ENCODE measurements around the gene FN1.

The FN1 gene

DNA sequence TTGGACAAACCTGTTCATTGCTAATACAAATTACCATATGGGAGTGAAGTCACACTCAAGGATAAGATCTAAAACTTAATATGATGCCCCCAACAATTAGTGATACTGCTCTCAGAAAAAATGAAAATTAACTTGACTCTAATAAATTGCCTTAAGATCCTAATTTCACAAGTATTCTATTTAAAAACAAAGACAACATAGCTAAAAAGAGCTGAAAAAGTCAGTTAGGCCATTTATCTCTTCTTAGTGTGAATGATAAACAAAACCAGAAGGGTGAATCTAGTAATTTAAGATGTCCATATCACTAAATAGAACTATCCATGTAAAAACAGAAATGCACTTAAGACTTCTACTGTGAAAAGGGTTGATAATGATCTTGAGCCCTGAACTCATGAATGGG, 53.4 kb downstream of the FN1 start:
- no peak overlapping the region for H3K4me3 ChIP-seq (ENCODE audit: low read length)
- TF ChIP-seq CTCF (IDR thresholded peaks at IDR 0.05; ENCODE audit: insufficient read depth, low read depth, low read length, missing control alignments), result no peak
- DNase-seq (ENCODE audit: low read depth), result no peak

GRCh38 chr2:215382011-215382410, 53.9 kb downstream of the FN1 start:
- no peak for DNase-seq (ENCODE audit: low read depth)
- no peak for TF ChIP-seq CTCF (IDR thresholded peaks at IDR 0.05; ENCODE audit: insufficient read depth, low read depth, low read length, missing control alignments)
- no peak overlapping the region for H3K4me3 ChIP-seq (ENCODE audit: low read length)

GRCh38 chr2:215380699-215381098, 55.2 kb downstream of the FN1 start:
- H3K4me3 ChIP-seq (ENCODE audit: low read length), result no peak overlapping the region
- DNase-seq (ENCODE audit: low read depth), result no peak
- TF ChIP-seq CTCF (IDR thresholded peaks at IDR 0.05; ENCODE audit: insufficient read depth, low read depth, low read length, missing control alignments), result no peak

- no peak overlapping the region for H3K4me3 ChIP-seq (ENCODE audit: low read length)
- no peak for TF ChIP-seq CTCF (IDR thresholded peaks at IDR 0.05; ENCODE audit: insufficient read depth, low read depth, low read length, missing control alignments)
- DNase-seq (ENCODE audit: low read depth), result no peak
These were observed 55.9 kb downstream of the FN1 start for GRCh38 chr2:215379948-215380347.

DNA sequence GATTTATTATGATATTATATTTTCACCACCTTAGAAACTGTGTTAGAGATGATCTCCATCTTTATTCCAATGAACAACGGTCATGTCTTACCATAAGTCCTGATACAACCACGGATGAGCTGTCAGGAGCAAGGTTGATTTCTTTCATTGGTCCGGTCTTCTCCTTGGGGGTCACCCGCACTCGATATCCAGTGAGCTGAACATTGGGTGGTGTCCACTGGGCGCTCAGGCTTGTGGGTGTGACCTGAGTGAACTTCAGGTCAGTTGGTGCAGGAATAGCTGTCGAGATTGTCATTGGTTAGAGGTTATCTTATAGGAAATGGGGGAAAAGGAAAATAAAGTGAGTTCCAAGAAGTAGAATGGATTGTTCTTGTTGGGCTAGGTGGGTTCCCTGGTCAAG, 56.8 kb downstream of the FN1 start:
- DNase-seq (ENCODE audit: low read depth), result no peak

DNA sequence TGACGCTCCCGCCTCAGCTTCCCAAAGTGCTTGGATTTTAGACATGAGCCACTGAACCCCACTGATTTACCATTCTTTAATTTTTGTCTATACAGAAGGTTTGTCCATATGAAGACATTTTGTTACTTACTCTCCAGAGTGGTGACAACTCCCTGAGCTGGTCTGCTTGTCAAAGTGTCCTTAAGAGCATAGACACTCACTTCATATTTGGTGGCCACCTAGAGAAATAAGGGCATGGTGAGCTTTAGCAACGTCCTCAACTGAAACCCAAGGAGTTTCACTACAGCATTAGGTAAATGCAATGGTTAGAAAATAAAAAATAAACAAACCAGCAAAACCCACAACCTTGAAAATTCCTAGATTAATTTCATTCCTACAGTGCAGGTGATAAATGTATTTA, 57.8 kb downstream of the FN1 start:
- TF ChIP-seq CTCF (IDR thresholded peaks at IDR 0.05; ENCODE audit: insufficient read depth, low read depth, low read length, missing control alignments), result no peak
- no peak for DNase-seq (ENCODE audit: low read depth)
- no peak overlapping the region for H3K4me3 ChIP-seq (ENCODE audit: low read length)

More for the DNA sequence above, 56.8 kb downstream of the FN1 start:
- no peak for TF ChIP-seq CTCF (IDR thresholded peaks at IDR 0.05; ENCODE audit: insufficient read depth, low read depth, low read length, missing control alignments)
- no peak overlapping the region for H3K4me3 ChIP-seq (ENCODE audit: low read length)

DNA sequence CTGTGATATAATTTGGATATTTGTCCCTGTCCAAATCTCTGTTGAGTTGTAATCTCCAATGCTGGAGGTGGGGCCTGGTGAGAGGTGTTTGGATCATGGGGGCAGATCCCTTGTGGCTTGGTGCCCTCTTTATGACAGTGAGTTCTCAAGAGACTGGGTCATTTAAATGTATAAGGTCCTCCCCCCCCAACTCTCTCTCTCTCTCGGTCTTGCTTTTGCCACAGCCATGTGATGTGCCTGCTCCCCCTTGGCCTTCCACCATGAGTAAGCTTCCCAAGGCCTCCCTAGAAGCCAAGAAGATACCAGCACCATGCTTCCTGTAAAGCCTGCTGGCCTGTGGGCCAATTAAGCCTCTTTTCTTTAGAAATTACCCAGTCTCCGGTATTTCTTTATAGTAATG, 58.6 kb downstream of the FN1 start:
- no peak overlapping the region for H3K4me3 ChIP-seq (ENCODE audit: low read length)
- TF ChIP-seq CTCF (IDR thresholded peaks at IDR 0.05; ENCODE audit: insufficient read depth, low read depth, low read length, missing control alignments), result no peak
- no peak for DNase-seq (ENCODE audit: low read depth)

Data from epithelial cell of esophagus (primary cell).